Measurements from ENCODE around the gene TBC1D9B.
A peak's percentile ranks its signal among the peaks of the same experiment; 100 is the strongest.
"Not testable (repeated sequence)": the region's sequence is repeated elsewhere in the genome, so short reads cannot be mapped to it uniquely, and the experiment has no call there.

TBC1D9B gene

GRCh38 chr5:179836225-179837019 is 71.3 kb downstream of the TBC1D9B start:
- no peak for DNase-seq

GRCh38 chr5:179834871-179835270 is 72.8 kb downstream of the TBC1D9B start:
- DNase-seq = not testable (repeated sequence)

- DNase-seq = no peak
Observed at GRCh38 chr5:179834120-179834519, 73.6 kb downstream of the TBC1D9B start.

- DNase-seq = no peak
Observed at GRCh38 chr5:179833709-179834070, 74.0 kb downstream of the TBC1D9B start.

GRCh38 chr5:179833056-179833708 is 74.5 kb downstream of the TBC1D9B start:
- no peak for DNase-seq

GRCh38 chr5:179832039-179832745 is 75.5 kb downstream of the TBC1D9B start:
- DNase-seq = no peak

- no peak for DNase-seq
Observed at GRCh38 chr5:179830818-179831468, 76.8 kb downstream of the TBC1D9B start.

- DNase-seq = no peak
Observed at GRCh38 chr5:179829732-179830435, 77.8 kb downstream of the TBC1D9B start.

- no peak for DNase-seq
Observed at GRCh38 chr5:179828756-179829421, 78.8 kb downstream of the TBC1D9B start.

GRCh38 chr5:179827680-179828079 is 80.0 kb downstream of the TBC1D9B start:
- DNase-seq = no peak

GRCh38 chr5:179825655-179826182 is 82.0 kb downstream of the TBC1D9B start:
- no peak for DNase-seq

- DNase-seq = no peak
Observed at GRCh38 chr5:179824745-179825112, 83.0 kb downstream of the TBC1D9B start.

- no peak for DNase-seq
Observed at GRCh38 chr5:179823937-179824744, 83.6 kb downstream of the TBC1D9B start.

GRCh38 chr5:179822444-179822990 is 85.2 kb downstream of the TBC1D9B start:
- DNase-seq = no peak

GRCh38 chr5:179822059-179822432 is 85.7 kb downstream of the TBC1D9B start:
- DNase-seq = no peak

GRCh38 chr5:179821298-179822058 is 86.2 kb downstream of the TBC1D9B start:
- peak; percentile 77 for DNase-seq

- DNase-seq = peak; percentile 81
Observed at GRCh38 chr5:179820483-179821297, 87.0 kb downstream of the TBC1D9B start, which contains the start of gene SQSTM1. TSS of gene SQSTM1 (plus strand) at chr5:179820905. CDS start at chr5:179820937, 32 bp downstream.

GRCh38 chr5:179820127-179820482 is 87.6 kb downstream of the TBC1D9B start:
- peak; percentile 33 for DNase-seq

All from NCI-H82 (cell line).